Measurements from ENCODE around the gene MRO. TPM values are rescaled to one million over a fixed set of nuclear protein-coding genes. Genes with fewer than 3 reads are reported as not detected.
A peak's percentile ranks its signal among the peaks of the same experiment; 100 is the strongest.
"Not testable (repeated sequence)": the region's sequence is repeated elsewhere in the genome, so short reads cannot be mapped to it uniquely, and the experiment has no call there.

The MRO gene
- total RNA-seq, 1 donor from 2014 or later = 5.3 TPM

- no peak for DNase-seq
- intact Hi-C loops (cut with DNase I) = no loop called here
- no peak for ATAC-seq (ENCODE audit: poor library complexity)
Measured at GRCh38 chr18:50842846-50843245, 23.0 kb upstream of the MRO start.

- ATAC-seq (ENCODE audit: poor library complexity) (peak; percentile 65), DNase-seq (no peak)
- intact Hi-C loops (cut with DNase I) = no loop called here
Measured at GRCh38 chr18:50839996-50840395, 20.2 kb upstream of the MRO start.

- DNase-seq (no peak), ATAC-seq (ENCODE audit: poor library complexity) (no peak)
- intact Hi-C loops (cut with DNase I) = no loop called here
Measured at GRCh38 chr18:50839341-50839740, 19.5 kb upstream of the MRO start.

- ATAC-seq (ENCODE audit: poor library complexity) (no peak), DNase-seq (no peak)
- intact Hi-C loops (cut with DNase I) = no loop called here
Measured at GRCh38 chr18:50836521-50836957, 16.7 kb upstream of the MRO start.

- intact Hi-C loops (cut with DNase I); ATAC-seq (ENCODE audit: poor library complexity); DNase-seq: not testable (repeated sequence)
Measured at GRCh38 chr18:50833496-50833895, 13.7 kb upstream of the MRO start.

GRCh38 chr18:50832754-50833153, 12.9 kb upstream of the MRO start:
- DNase-seq = no peak
- no peak for ATAC-seq (ENCODE audit: poor library complexity)
- intact Hi-C loops (cut with DNase I) = no loop called here

GRCh38 chr18:50830544-50830943, 10.7 kb upstream of the MRO start:
- intact Hi-C loops (cut with DNase I) = no loop called here
- ATAC-seq (ENCODE audit: poor library complexity) (peak; percentile 69), DNase-seq (no peak)

- ATAC-seq (ENCODE audit: poor library complexity) (no peak), DNase-seq (no peak)
- intact Hi-C loops (cut with DNase I) = loop anchor here (10.0 kb wide), 1 partner anchor 225 kb away; no protein-coding TSS in a partner anchor
Measured at GRCh38 chr18:50829644-50830043, 9.8 kb upstream of the MRO start.

GRCh38 chr18:50826027-50826426, 6.2 kb upstream of the MRO start:
- DNase-seq (no peak), ATAC-seq (ENCODE audit: poor library complexity) (no peak)
- intact Hi-C loops (cut with DNase I) = loop anchor here (10.0 kb wide), 1 partner anchor 229 kb away; no protein-coding TSS in a partner anchor

- no peak for ATAC-seq (ENCODE audit: poor library complexity)
- DNase-seq = no peak
- intact Hi-C loops (cut with DNase I) = loop anchor here (10.0 kb wide), 1 partner anchor 229 kb away; no protein-coding TSS in a partner anchor
Measured at GRCh38 chr18:50825621-50826020, 5.8 kb upstream of the MRO start.

GRCh38 chr18:50822756-50823155, 2.9 kb upstream of the MRO start:
- DNase-seq (no peak), ATAC-seq (ENCODE audit: poor library complexity) (no peak)
- intact Hi-C loops (cut with DNase I) = loop anchor here (10.0 kb wide), 1 partner anchor 232 kb away; no protein-coding TSS in a partner anchor

- no peak for DNase-seq
- intact Hi-C loops (cut with DNase I) = loop anchor here (10.0 kb wide), 1 partner anchor 234 kb away; no protein-coding TSS in a partner anchor
- ATAC-seq (ENCODE audit: poor library complexity) = peak; percentile 3
Measured at GRCh38 chr18:50820901-50821520, 1.2 kb upstream of the MRO start.

GRCh38 chr18:50819027-50819727, 639 bp downstream of the MRO start:
- ATAC-seq (ENCODE audit: poor library complexity) (peak; percentile 73), DNase-seq (peak; percentile 62)
- intact Hi-C loops (cut with DNase I) = loop anchor here (5.0 kb wide), 1 partner anchor 58 kb away; the partner anchor contains the start of gene ME2

- no peak for DNase-seq
- no peak for ATAC-seq (ENCODE audit: poor library complexity)
- intact Hi-C loops (cut with DNase I) = loop anchor here (5.0 kb wide), 1 partner anchor 61 kb away; the partner anchor contains the start of gene ME2
Measured at GRCh38 chr18:50816419-50817166, 3.2 kb downstream of the MRO start.

GRCh38 chr18:50814395-50814794, 5.4 kb downstream of the MRO start:
- DNase-seq (no peak), ATAC-seq (ENCODE audit: poor library complexity) (no peak)
- intact Hi-C loops (cut with DNase I) = no loop called here

- ATAC-seq (ENCODE audit: poor library complexity) (no peak), DNase-seq (no peak)
- intact Hi-C loops (cut with DNase I) = no loop called here
Measured at GRCh38 chr18:50813353-50813752, 6.5 kb downstream of the MRO start.

- DNase-seq (no peak), ATAC-seq (ENCODE audit: poor library complexity) (no peak)
- intact Hi-C loops (cut with DNase I) = no loop called here
Measured at GRCh38 chr18:50812834-50813233, 7.0 kb downstream of the MRO start.

GRCh38 chr18:50807176-50807575, 12.6 kb downstream of the MRO start:
- DNase-seq (no peak), ATAC-seq (ENCODE audit: poor library complexity) (no peak)
- intact Hi-C loops (cut with DNase I) = no loop called here

GRCh38 chr18:50806208-50806616, 13.6 kb downstream of the MRO start:
- DNase-seq = peak; percentile 50
- intact Hi-C loops (cut with DNase I) = no loop called here

More at GRCh38 chr18:50806208-50806616, 13.6 kb downstream of the MRO start:
- ATAC-seq (ENCODE audit: poor library complexity) = peak; percentile 83

Measured in Right ventricle myocardium superior (tissue), 1 donor.